Uterus (tissue), 2 donors: Measurements from ENCODE around the gene GKN1.

Source experiments
- POLR2A ChIP-seq, 2 donors: fragments of 450-650 bp; IDR thresholded peaks; one replicate each; pipeline ENCODE4 v1.6.1; 2016; ENCODE audit warnings: antibody characterized with exemption in 2 of 2, mild to moderate bottlenecking in 1 of 2, moderate library complexity in 1 of 2
- TF ChIP-seq, protein P1 (sequence below), 4 experiments: fragments of 200-600 bp in 2 of 4; fragments of 450-650 bp in 2 of 4; sonication (generic) in 2 of 4; IDR thresholded peaks; one replicate each; pipeline ENCODE4 v1.5.1; 2016 to 2019; ENCODE audit warnings: antibody characterized with exemption in 4 of 4, mild to moderate bottlenecking in 2 of 4, moderate library complexity in 1 of 4

DNA sequence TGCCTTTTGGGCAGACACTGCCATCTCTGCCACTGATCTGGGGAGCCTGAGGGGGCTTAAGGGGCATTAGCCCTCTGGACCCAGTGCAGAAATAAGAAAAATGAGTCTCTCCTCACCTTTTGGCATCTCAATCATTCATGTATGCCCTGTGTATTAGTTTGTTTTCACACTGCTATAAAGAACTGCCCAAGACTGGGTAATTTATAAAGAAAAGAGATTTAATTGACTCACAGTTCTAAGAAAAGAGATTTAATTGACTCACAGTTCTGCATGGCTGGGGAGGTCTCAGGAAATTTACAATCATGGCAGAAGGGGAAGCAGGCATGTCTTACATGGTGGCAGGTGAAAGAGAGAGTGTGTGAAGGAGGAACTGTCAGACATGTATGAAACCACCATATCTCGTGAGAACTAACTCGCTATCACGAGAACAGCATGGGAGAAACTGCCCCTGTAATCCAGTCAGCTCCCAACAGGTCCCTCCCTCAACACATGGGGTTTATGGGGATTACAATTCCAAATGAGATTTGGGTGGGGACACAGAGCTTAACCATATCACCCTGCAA is 43.2 kb upstream of the GKN1 start:
- TF ChIP-seq, protein P1, sequence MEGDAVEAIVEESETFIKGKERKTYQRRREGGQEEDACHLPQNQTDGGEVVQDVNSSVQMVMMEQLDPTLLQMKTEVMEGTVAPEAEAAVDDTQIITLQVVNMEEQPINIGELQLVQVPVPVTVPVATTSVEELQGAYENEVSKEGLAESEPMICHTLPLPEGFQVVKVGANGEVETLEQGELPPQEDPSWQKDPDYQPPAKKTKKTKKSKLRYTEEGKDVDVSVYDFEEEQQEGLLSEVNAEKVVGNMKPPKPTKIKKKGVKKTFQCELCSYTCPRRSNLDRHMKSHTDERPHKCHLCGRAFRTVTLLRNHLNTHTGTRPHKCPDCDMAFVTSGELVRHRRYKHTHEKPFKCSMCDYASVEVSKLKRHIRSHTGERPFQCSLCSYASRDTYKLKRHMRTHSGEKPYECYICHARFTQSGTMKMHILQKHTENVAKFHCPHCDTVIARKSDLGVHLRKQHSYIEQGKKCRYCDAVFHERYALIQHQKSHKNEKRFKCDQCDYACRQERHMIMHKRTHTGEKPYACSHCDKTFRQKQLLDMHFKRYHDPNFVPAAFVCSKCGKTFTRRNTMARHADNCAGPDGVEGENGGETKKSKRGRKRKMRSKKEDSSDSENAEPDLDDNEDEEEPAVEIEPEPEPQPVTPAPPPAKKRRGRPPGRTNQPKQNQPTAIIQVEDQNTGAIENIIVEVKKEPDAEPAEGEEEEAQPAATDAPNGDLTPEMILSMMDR (IDR thresholded peaks at IDR 0.05): no peak
- TF ChIP-seq POLR2A (IDR thresholded peaks at IDR 0.05): no peak
